NCI-H128 (cell line): ENCODE results near the gene SORT1.
"Not testable (repeated sequence)": the region's sequence is repeated elsewhere in the genome, so short reads cannot be mapped to it uniquely, and the experiment has no call there.

ENCODE experiments used
- DNase-seq: peaks from one replicate; lab custom pipeline; 2025; ENCODE audit not compliant: unreplicated experiment; lab: John Stamatoyannopoulos, UW

The SORT1 gene

GRCh38 chr1:109398343-109399225 is 866 bp upstream of the SORT1 start:
- no peak for DNase-seq

DNA sequence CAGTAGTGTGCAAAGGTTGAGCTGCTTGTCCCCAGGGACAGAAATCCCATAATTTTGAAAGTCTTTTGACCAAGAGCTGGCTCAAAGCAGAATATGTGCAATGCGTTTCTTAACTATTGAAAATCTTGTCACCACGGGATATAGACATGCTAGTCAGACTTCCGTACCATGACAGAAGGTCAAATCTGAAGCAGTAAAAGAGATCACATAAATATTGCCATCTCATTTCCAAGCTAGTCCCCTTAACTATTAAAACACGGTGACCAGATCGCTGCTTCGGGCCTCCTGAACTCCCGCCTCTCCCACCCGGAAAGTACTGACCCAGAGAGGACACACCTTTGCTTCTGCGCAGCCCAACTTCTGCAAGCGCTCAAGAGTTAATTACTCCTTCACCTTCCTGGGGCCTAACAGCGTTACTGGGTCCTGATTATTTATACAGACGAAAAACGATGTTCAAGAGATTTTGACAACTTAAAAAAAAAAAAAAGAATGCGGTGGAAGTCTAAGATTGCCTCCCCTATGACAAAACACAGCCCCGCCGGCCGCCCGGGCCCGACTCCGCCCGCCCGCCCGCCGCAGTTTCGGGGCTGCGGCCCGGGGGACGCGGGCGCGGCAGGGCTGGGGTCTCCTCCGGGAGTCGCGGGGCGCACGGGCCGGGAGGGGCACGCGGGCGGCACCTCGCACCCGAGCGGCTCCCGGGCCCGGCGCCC is 692 bp downstream of the SORT1 start:
- DNase-seq = no peak

DNA sequence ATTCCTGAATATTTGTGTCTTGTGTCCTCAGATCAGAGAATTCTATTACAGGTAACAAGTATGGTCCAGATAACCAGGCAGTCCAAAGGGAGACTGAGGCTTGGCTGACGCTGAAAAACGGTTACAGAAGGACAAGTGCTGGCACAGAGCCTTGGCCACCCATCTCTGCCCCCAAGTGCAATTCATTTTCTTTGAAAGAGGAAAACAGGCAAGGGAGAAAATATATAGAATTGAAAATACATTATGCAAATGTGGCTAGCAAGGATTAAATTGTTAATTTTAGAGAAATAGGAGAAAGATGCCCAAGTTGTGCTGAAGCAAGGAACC is 1.2 kb downstream of the SORT1 start:
- no peak for DNase-seq

GRCh38 chr1:109395602-109396512 is 1.9 kb downstream of the SORT1 start:
- DNase-seq = no peak

DNA sequence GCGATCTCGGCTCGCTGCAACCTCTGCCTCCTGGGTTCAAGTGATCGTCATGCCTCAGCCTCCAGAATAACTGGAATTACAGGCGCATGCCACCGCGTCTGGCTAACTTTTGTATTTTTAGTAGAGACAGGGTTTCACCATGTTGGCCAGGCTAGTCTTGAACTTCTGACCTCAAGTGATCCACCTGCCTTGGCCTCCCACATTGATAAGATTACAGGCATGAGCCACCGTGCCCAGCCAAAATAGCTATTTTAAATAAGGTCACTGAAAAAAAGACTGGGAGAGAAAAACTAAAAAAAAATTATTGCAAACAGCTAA is 2.5 kb downstream of the SORT1 start:
- DNase-seq = not testable (repeated sequence)

DNA sequence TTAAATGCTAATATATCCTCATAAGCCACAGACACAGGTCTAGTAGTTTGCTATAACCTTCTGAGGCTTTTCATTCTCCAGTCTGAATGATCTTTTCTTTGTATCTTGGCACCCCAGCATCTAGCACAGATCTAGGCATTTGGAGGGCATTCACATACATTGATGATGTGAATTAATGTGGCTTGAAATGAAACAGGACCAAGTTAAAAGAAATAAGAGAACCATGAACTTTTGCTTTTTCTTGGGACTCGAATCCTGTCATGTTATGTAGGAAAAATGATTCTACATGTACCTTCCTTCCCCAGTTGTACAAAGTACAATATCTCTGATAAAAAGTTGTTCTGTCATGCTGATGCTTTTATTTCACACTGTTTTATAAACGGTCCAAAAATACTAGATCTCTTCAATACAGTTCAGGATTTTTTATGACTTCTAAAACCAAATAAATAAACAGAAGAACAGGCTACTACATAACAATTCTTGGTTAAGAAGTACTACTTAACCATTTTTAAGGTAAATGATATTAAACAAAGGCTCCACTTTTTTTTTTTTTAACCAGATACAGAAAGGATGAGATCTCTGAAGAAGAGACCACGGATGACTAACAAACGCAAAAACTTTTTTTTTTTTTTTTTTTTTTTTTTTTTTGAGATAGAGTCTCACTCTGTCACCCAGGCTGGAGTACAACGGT is 3.0 kb downstream of the SORT1 start:
- no peak for DNase-seq

- no peak for DNase-seq
These were observed 4.0 kb downstream of the SORT1 start for GRCh38 chr1:109393617-109394233.

DNA sequence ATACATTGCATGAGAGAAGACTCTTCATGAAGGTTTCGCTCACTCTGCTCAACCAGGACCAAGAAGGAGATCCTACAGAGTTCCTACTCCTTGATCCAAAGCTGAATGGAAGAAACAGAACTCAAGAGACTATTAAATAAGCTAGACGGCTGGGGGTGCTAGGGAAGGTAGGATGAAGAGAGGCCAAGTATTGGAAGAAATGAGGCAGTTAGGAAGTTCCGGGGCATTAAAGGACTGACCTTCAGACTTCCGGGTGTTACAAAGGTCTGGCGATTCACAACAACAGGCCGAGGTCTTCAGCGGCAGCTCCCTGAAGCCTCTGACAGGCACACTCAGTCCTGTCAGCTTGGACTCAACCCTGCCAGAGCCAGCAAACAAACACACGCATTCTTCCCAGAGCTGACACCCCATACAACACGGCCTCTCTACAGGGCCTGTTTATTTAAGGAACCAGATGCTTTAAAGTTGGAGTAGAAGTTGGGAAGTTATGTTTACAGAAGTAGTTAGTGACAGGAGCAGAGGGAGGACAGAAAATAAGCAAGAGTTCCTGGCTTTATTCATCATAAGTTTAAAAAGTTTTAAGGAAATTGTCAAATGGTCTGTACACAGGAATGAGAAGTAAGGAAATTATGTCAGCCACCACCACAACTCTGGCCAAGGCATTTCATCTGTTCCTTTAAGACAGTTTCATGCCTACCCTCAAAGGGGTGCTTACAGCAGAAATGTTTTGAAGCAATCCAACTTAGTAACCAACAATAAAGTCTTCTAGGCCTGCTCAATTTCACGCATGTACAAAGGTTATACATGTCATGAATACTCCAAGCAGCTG is 4.7 kb downstream of the SORT1 start:
- no peak for DNase-seq

GRCh38 chr1:109392037-109392787 is 5.5 kb downstream of the SORT1 start:
- no peak for DNase-seq

DNA sequence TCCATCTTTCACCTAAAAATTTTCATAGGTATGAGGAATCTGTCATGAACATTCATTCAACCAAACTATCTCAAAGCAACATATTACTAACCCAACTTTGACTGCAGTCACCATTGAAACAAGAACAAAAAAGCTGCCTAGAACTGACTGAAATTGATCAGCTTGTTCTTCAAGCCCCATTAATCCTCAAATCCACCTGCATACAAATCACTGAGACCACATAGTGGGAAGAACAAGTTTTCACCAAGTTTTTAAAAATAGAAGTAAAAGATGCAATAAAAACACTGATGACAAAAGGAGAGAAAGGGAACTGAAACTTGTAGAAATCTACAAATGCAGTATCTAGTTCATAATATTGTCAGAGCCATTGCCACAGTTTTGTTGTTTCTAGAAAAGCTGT is 6.1 kb downstream of the SORT1 start:
- no peak for DNase-seq

- no peak for DNase-seq
These were observed 6.6 kb downstream of the SORT1 start for GRCh38 chr1:109391157-109391556.

GRCh38 chr1:109389638-109390341 is 7.9 kb downstream of the SORT1 start:
- no peak for DNase-seq

DNA sequence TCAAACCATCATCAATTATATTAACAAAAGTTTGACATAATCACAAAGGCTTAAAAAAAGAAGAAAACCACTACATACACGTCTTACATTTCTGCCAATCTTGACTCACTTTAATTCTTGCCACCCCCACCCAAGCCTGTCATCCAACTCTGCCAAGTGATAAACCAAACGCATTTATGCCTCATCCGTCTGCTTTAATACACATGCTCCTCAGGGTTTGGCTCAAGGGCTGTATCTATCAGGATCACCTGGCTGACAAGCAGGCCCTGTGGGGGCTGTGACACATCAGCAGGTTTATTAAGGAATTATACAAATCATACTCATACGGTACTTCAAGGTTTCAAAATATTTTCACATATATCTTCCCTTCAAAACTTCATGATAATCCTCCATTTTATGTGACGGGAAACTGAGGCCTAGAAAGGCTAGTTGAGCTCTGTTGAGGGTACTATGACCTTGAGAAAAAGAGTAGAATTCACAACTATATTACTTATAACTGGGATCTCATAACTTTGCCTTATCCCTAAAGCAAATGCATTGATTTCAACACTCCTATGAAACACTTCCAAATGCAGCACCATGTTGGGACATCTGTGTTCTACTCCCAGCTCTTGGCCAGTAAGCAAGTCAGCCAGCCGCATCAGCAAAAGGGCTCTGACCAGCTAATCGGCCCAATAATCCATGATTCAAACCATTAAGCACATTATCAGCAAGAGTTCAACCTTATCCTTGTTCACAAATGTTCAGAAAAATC is 8.7 kb downstream of the SORT1 start:
- no peak for DNase-seq

- DNase-seq = no peak
These were observed 9.5 kb downstream of the SORT1 start for GRCh38 chr1:109388208-109388711.

DNA sequence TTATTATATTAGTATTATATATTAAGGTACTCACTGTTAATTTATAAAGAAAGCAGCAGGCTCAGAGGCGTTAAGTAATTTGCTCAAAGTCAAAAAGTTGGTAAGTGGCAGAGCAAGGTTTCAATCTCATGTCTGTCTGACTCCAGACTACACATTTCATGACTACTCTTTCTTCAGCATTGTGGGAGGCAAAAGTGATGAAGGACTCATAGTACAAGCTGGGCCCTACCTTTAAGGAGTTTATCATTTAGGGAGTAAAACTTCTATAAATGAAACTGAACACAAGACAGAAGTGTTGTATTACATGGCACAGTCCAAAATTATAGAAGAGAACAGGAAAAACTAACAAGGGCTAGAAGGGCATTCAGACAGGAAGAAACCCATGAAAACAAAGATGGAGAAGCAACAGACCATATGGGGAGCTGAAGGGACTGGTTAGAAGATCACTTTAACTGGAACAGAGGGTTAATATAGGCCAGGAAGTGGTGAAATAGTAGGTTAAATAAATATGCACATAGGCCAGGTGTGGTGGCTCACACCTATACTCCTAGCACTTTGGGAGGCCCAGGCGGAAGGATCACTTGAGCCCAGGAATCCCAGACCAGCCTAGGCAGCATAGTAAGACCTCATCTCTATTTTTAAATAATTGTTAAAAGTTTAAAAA is 11.5 kb downstream of the SORT1 start:
- DNase-seq = no peak

- no peak for DNase-seq
These were observed 12.3 kb downstream of the SORT1 start for GRCh38 chr1:109385417-109385816.

DNA sequence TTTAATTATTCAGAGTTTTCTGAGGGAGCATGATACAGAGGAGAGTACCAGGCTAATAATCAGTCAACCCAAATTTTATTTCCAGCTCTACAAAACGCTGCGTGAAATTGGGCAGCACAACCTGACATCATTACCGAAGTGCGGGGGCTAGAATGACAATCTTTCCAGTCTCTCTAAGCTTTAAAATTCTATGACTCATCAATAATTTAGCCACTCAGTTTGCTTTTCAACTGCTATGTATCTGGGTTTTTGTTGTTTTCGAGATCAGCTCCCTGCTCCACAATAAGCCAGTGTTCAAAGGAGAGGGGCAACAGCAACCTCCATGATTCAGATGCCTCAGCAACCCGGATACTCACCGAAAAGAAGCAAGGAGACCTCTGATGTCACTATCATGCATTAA is 13.9 kb downstream of the SORT1 start:
- no peak for DNase-seq
